Measurements from ENCODE around the gene SLC25A52.

SLC25A52 gene

DNA sequence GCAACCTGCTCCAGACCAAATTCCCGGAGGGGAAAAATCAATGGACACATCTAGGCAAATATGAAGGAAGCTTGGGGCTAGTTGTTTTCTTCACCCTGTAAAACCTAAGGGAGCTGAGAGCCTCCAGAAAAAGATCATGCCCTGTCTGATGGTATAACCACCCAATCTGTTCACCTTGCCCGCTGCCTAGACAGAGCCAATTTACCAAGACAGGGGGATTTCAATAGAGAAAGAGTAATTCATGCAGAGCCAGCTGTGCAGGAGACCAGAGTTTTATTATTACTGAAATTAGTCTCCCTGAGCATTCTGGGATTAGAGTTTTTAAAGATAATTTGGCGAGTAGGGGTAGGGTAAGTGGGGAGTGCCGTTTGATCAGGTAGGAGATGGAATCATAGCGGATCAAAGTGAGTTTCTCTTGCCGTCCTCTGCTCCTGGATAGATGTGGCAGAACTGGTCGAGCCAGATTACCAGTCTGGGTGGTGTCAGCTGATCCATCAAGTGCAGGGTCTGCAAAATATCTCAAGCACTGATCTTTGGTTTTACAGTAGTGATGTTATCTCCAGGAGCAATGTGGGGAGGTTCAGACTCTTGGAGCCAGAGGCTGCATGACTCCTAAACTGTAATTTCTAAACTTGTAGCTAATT, 41.2 kb downstream of the SLC25A52 start:
- Histone ChIP-seq H2BK5ac (ENCODE audit: low read length) (no peak overlapping the region), H2AK5ac (ENCODE audit: low read length) (no peak overlapping the region), H4K5ac (ENCODE audit: low read length) (no peak overlapping the region), H2BK120ac (ENCODE audit: low read depth, low read length) (no peak overlapping the region), H3K4ac (ENCODE audit: low read depth, low read length) (no peak overlapping the region), H2BK15ac (replicated peaks; ENCODE audit: low read depth) (no peak overlapping the region), H3K27me3 (ENCODE audit: insufficient read depth, low read length, poor library complexity) (no peaks in the 10 kb centered on the region), H3K4me2 (ENCODE audit: low read length) (no peak overlapping the region), H3K36me3 (ENCODE audit: control insufficient read depth, insufficient read depth, low read length) (no peaks in the 10 kb centered on the region), H3K9ac (ENCODE audit: low read length) (no peak overlapping the region), H3K18ac (ENCODE audit: low read length) (no peak overlapping the region), H3K79me2 (ENCODE audit: control insufficient read depth, insufficient read depth, low read length) (no peaks in the 10 kb centered on the region), H3K56ac (ENCODE audit: low read length) (no peak overlapping the region), H3K79me1 (ENCODE audit: low read length) (no peaks in the 10 kb centered on the region), H3K4me3 (ENCODE audit: low read length) (no peak overlapping the region), H4K8ac (ENCODE audit: low read depth, low read length) (no peak overlapping the region), H3K27ac (ENCODE audit: low read depth, low read length) (no peak overlapping the region), H3K4me1 (ENCODE audit: control insufficient read depth, low read depth, low read length) (no peaks in the 10 kb centered on the region), H3K23ac (ENCODE audit: low read length) (no peak overlapping the region)
- no peak for DNase-seq
- no CpG with 5 or more reads among the region's 7 CpGs for WGBS (ENCODE audit: extremely low coverage, insufficient coverage, low lambda C conversion rate)

DNA sequence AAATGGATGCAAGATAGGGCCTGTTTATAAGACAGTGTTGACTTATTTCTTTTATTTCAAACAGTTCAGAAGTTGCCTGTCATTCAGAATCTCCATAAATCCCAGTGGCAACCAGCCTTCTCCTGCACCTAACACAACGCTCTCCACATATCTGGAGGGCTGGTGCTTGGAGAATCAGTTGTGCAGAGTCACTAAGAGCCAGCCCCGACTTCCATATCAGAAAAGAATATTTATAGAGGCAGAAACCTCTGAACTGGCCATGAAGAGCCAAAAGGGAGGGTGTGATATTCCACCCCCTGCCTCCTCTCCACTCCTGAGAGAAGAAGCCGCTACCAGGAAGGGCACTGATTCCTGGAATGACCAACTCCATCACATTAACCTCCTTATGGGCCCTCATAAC, 42.3 kb downstream of the SLC25A52 start:
- no CpG with 5 or more reads among the region's 3 CpGs for WGBS (ENCODE audit: extremely low coverage, insufficient coverage, low lambda C conversion rate)
- Histone ChIP-seq H3K79me2 (ENCODE audit: control insufficient read depth, insufficient read depth, low read length) (no peaks in the 10 kb centered on the region), H3K27ac (ENCODE audit: low read depth, low read length) (no peak overlapping the region), H3K23ac (ENCODE audit: low read length) (no peak overlapping the region), H2BK15ac (replicated peaks; ENCODE audit: low read depth) (no peak overlapping the region), H2BK120ac (ENCODE audit: low read depth, low read length) (no peak overlapping the region), H4K5ac (ENCODE audit: low read length) (no peak overlapping the region), H3K79me1 (ENCODE audit: low read length) (no peaks in the 10 kb centered on the region), H3K36me3 (ENCODE audit: control insufficient read depth, insufficient read depth, low read length) (no peaks in the 10 kb centered on the region), H3K56ac (ENCODE audit: low read length) (no peak overlapping the region), H3K4me3 (ENCODE audit: low read length) (no peak overlapping the region), H2BK5ac (ENCODE audit: low read length) (no peak overlapping the region), H3K4me1 (ENCODE audit: control insufficient read depth, low read depth, low read length) (no peaks in the 10 kb centered on the region), H3K9ac (ENCODE audit: low read length) (no peak overlapping the region), H3K27me3 (ENCODE audit: insufficient read depth, low read length, poor library complexity) (no peaks in the 10 kb centered on the region), H3K4me2 (ENCODE audit: low read length) (no peak overlapping the region), H3K4ac (ENCODE audit: low read depth, low read length) (no peak overlapping the region), H2AK5ac (ENCODE audit: low read length) (no peak overlapping the region), H4K8ac (ENCODE audit: low read depth, low read length) (no peak overlapping the region), H3K18ac (ENCODE audit: low read length) (no peak overlapping the region)
- DNase-seq, result no peak

DNA sequence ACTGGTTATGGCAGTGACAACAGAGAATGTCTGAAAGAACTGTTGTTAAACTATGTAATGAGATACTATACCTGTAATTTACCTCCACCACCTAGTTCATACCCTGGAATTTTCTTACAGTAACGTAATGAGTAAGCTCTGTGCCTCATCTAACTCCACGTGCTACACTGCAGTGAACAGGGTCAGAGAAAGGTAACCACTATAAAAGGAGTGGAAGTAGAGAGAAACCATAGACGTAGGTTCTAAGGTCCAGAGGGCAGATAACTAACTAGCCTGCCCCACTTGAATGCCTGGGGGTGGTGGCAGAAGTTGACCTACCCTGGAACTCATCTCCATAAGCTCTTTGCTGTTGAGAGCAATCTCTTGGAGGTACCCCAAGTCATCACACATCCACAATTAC, 44.3 kb downstream of the SLC25A52 start:
- Histone ChIP-seq H3K36me3 (ENCODE audit: control insufficient read depth, insufficient read depth, low read length) (no peaks in the 10 kb centered on the region), H3K27ac (ENCODE audit: low read depth, low read length) (no peak overlapping the region), H3K4me1 (ENCODE audit: control insufficient read depth, low read depth, low read length) (no peaks in the 10 kb centered on the region), H3K4ac (ENCODE audit: low read depth, low read length) (no peak overlapping the region), H3K56ac (ENCODE audit: low read length) (no peak overlapping the region), H3K4me3 (ENCODE audit: low read length) (no peak overlapping the region), H2AK5ac (ENCODE audit: low read length) (no peak overlapping the region), H2BK120ac (ENCODE audit: low read depth, low read length) (no peak overlapping the region), H3K9ac (ENCODE audit: low read length) (no peak overlapping the region), H3K4me2 (ENCODE audit: low read length) (no peak overlapping the region), H3K79me2 (ENCODE audit: control insufficient read depth, insufficient read depth, low read length) (no peaks in the 10 kb centered on the region), H4K5ac (ENCODE audit: low read length) (no peak overlapping the region), H3K79me1 (ENCODE audit: low read length) (no peaks in the 10 kb centered on the region), H3K27me3 (ENCODE audit: insufficient read depth, low read length, poor library complexity) (no peaks in the 10 kb centered on the region), H3K23ac (ENCODE audit: low read length) (no peak overlapping the region), H2BK15ac (replicated peaks; ENCODE audit: low read depth) (no peak overlapping the region), H4K8ac (ENCODE audit: low read depth, low read length) (no peak overlapping the region), H3K18ac (ENCODE audit: low read length) (no peak overlapping the region), H2BK5ac (ENCODE audit: low read length) (no peak overlapping the region)
- no peak for DNase-seq
- no CpG with 5 or more reads among the region's 3 CpGs for WGBS (ENCODE audit: extremely low coverage, insufficient coverage, low lambda C conversion rate)

DNA sequence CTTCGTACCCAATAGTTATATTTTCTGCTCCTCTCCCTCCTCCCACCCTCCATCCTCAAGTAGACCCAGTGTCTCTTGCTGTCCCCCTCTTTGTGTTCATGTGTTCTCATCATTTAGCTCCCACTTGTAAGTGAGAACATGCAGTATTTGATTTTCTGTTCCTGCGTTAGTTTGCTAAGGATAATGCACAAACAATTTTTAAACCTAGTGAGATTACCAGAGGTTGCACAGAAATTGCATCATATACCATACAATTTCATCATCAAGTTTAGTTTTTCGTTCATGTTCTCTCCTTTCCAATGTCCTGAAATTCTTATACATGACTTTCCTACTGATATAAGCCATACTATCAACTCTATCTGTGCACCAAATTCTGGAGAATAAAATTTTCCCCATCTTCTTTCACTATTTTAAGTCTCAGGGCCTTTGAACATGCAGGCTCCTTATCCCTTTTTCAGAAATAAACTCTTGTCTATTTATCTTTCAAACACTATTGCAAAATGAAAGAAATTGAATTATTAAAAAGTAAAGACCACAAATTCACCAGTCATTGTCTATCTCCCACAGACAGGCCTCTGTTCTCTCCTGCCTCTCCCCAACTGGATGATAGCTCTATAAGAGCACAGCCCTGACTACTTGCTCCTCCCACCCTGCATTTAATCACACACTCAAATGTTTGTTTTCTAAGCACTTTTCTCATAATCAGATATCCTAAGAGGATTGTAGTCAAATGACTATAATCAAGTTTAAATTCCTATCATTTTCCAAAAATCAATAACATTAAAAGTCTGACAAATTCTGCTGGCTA, 49.1 kb downstream of the SLC25A52 start:
- Histone ChIP-seq H3K4me2 (ENCODE audit: low read length) (no peak overlapping the region), H2BK5ac (ENCODE audit: low read length) (no peak overlapping the region), H3K36me3 (ENCODE audit: control insufficient read depth, insufficient read depth, low read length) (no peaks in the 10 kb centered on the region), H3K56ac (ENCODE audit: low read length) (no peak overlapping the region), H3K27me3 (ENCODE audit: insufficient read depth, low read length, poor library complexity) (no peaks in the 10 kb centered on the region), H2BK120ac (ENCODE audit: low read depth, low read length) (no peak overlapping the region), H3K4me1 (ENCODE audit: control insufficient read depth, low read depth, low read length) (no peaks in the 10 kb centered on the region), H3K79me2 (ENCODE audit: control insufficient read depth, insufficient read depth, low read length) (no peaks in the 10 kb centered on the region), H3K4ac (ENCODE audit: low read depth, low read length) (no peak overlapping the region), H3K23ac (ENCODE audit: low read length) (no peak overlapping the region), H4K8ac (ENCODE audit: low read depth, low read length) (no peak overlapping the region), H3K9ac (ENCODE audit: low read length) (no peak overlapping the region), H3K4me3 (ENCODE audit: low read length) (no peak overlapping the region), H2AK5ac (ENCODE audit: low read length) (no peak overlapping the region), H3K79me1 (ENCODE audit: low read length) (no peaks in the 10 kb centered on the region), H3K18ac (ENCODE audit: low read length) (peak overlapping the region; percentile 24), H4K5ac (ENCODE audit: low read length) (no peak overlapping the region), H3K27ac (ENCODE audit: low read depth, low read length) (no peak overlapping the region), H2BK15ac (replicated peaks; ENCODE audit: low read depth) (no peak overlapping the region)
- WGBS (ENCODE audit: extremely low coverage, insufficient coverage, low lambda C conversion rate), result no CpG with 5 or more reads among the region's 3 CpGs
- no peak for DNase-seq

DNA sequence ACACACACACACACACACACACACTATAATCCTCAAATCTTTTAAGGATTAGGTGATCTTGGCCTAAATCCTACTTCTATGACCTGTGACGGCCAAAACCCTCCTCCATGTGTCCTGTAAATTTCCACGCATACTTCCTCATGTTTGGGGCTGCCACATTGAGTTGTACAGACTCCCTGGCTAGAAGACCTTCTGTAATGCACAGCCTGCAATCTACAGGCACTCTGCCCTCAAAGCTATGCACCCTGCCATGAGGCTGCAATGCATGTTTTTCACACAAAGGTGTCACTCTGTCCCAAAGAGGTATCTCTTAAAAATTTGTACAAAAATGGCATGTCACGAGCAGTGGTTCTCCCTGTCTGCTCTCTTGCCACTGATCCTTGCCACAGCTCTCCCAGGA, 49.9 kb downstream of the SLC25A52 start:
- no peak overlapping the region for H3K4me2 ChIP-seq (ENCODE audit: low read length)
- no peaks in the 10 kb centered on the region for H3K27me3 ChIP-seq (ENCODE audit: insufficient read depth, low read length, poor library complexity)
- no peaks in the 10 kb centered on the region for H3K79me1 ChIP-seq (ENCODE audit: low read length)
- no peak overlapping the region for H4K8ac ChIP-seq (ENCODE audit: low read depth, low read length)
- H2BK5ac ChIP-seq (ENCODE audit: low read length), result no peak overlapping the region
- H3K4ac ChIP-seq (ENCODE audit: low read depth, low read length), result no peak overlapping the region
- peak; percentile 31 for DNase-seq
- H3K4me3 ChIP-seq (ENCODE audit: low read length), result no peak overlapping the region
- no peak overlapping the region for H2BK15ac ChIP-seq (replicated peaks; ENCODE audit: low read depth)
- H3K18ac ChIP-seq (ENCODE audit: low read length), result no peak overlapping the region
- no peak overlapping the region for H2AK5ac ChIP-seq (ENCODE audit: low read length)
- no peak overlapping the region for H3K9ac ChIP-seq (ENCODE audit: low read length)
- no peak overlapping the region for H3K27ac ChIP-seq (ENCODE audit: low read depth, low read length)
- no peak overlapping the region for H4K5ac ChIP-seq (ENCODE audit: low read length)
- H3K56ac ChIP-seq (ENCODE audit: low read length), result no peak overlapping the region
- no peaks in the 10 kb centered on the region for H3K4me1 ChIP-seq (ENCODE audit: control insufficient read depth, low read depth, low read length)
- H3K23ac ChIP-seq (ENCODE audit: low read length), result no peak overlapping the region
- no peaks in the 10 kb centered on the region for H3K79me2 ChIP-seq (ENCODE audit: control insufficient read depth, insufficient read depth, low read length)
- H2BK120ac ChIP-seq (ENCODE audit: low read depth, low read length), result no peak overlapping the region
- H3K36me3 ChIP-seq (ENCODE audit: control insufficient read depth, insufficient read depth, low read length), result no peaks in the 10 kb centered on the region
- no CpG with 5 or more reads among the region's 3 CpGs for WGBS (ENCODE audit: extremely low coverage, insufficient coverage, low lambda C conversion rate)

Measured in mesendoderm (in vitro differentiated cells).